Measurements from ENCODE around the gene C17orf75. TPM values are rescaled to one million over a fixed set of nuclear protein-coding genes. Genes with fewer than 3 reads are reported as not detected.

The C17orf75 gene
- total RNA-seq: 11.4 and 16.8 TPM in 2 replicates

GRCh38 chr17:32341857-32342602, at the start of gene C17orf75:
C17orf75 (minus strand) TSS chr17:32342173; CDS start chr17:32342139, 34 bp downstream.

GRCh38 chr17:32349854-32350665, 8.1 kb upstream of the C17orf75 start, which contains the start of gene ZNF207:
ZNF207 (plus strand) TSS chr17:32350157; CDS start chr17:32350286, 129 bp downstream.

Other genes starting within 250 kb of the C17orf75 start
- 26.2 and 27.1 TPM in 2 replicates for gene RHOT1, start 199.7 kb downstream of the C17orf75 start, total RNA-seq
- gene RHBDL3, start 76.3 kb downstream of the C17orf75 start, total RNA-seq: under 0.01 and 0.39 TPM in 2 replicates
- gene ZNF207, start 8.0 kb upstream of the C17orf75 start, total RNA-seq: 95.0 and 152 TPM in 2 replicates
- 45.9 and 92.3 TPM in 2 replicates for gene PSMD11, start 102.3 kb upstream of the C17orf75 start, total RNA-seq
- 8.2 and 14.7 TPM in 2 replicates for gene CDK5R1, start 144.8 kb upstream of the C17orf75 start, total RNA-seq